ENCODE measurements around the gene ECSCR. TPM values are rescaled to one million over a fixed set of nuclear protein-coding genes. Genes with fewer than 3 reads are reported as not detected.

The ECSCR gene
- total RNA-seq, 1 donor from 2014 or later: not detected

DNA sequence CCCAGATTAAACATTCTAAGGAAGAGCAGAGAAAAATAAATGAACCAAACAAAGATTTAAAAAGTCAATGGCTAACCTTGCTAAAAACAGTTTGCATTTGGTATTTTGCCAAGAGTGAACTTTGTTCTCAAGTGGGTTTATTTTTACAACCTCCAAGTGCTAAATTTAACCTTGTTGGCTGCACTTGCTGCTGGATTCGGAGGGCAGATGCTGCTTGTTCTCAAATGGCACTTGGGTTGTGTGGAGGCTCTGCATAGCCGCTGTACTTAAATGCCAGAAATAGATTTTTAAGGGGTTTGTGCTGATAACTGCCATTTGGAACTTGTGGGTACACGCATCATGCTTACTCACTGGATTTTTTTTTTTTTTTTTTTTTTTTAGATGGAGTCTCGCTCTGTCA is 45.3 kb downstream of the ECSCR start:
- DNase-seq (ENCODE audit: extremely low spot score, unreplicated experiment): no peak
- TF ChIP-seq, protein P1, sequence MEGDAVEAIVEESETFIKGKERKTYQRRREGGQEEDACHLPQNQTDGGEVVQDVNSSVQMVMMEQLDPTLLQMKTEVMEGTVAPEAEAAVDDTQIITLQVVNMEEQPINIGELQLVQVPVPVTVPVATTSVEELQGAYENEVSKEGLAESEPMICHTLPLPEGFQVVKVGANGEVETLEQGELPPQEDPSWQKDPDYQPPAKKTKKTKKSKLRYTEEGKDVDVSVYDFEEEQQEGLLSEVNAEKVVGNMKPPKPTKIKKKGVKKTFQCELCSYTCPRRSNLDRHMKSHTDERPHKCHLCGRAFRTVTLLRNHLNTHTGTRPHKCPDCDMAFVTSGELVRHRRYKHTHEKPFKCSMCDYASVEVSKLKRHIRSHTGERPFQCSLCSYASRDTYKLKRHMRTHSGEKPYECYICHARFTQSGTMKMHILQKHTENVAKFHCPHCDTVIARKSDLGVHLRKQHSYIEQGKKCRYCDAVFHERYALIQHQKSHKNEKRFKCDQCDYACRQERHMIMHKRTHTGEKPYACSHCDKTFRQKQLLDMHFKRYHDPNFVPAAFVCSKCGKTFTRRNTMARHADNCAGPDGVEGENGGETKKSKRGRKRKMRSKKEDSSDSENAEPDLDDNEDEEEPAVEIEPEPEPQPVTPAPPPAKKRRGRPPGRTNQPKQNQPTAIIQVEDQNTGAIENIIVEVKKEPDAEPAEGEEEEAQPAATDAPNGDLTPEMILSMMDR (IDR thresholded peaks at IDR 0.05): no peak
- Mint-ChIP-seq H3K4me3 (ENCODE audit: unreplicated experiment) (no peak overlapping the region), H3K27me3 (ENCODE audit: unreplicated experiment) (no peaks in the 10 kb centered on the region), H3K36me3 (ENCODE audit: unreplicated experiment) (peaks cover 38% of the 10 kb centered on the region), H3K27ac (ENCODE audit: unreplicated experiment) (no peak overlapping the region), H3K9me3 (ENCODE audit: unreplicated experiment) (no peaks in the 10 kb centered on the region), H3K4me1 (ENCODE audit: unreplicated experiment) (peaks cover 8% of the 10 kb centered on the region)

DNA sequence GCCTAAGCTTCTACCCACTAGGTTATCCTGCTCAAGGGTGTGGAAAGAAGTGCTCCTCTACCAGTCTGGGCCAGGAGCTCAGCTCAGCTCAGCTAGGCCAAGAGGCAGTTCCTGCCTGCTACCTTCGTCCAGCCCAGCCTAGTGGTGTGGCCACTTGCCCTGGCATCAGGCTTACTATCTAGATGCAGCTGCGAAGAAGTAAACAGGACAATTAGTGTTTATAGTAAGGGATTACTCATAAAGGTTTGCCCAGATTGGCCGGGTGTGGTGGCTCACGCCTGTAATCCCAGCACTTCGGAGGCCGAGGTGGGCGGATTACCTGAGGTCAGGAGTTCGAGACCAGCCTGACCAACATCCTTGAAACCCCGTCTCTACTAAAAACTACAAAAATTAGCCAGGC is 45.9 kb downstream of the ECSCR start:
- H3K36me3 Mint-ChIP-seq (ENCODE audit: unreplicated experiment): peaks cover 41% of the 10 kb centered on the region
- H3K4me3 Mint-ChIP-seq (ENCODE audit: unreplicated experiment): no peak overlapping the region

GRCh38 chr5:139415869-139416268 is 46.7 kb downstream of the ECSCR start:
- peaks cover 39% of the 10 kb centered on the region for H3K36me3 Mint-ChIP-seq (ENCODE audit: unreplicated experiment)
- H3K27me3 Mint-ChIP-seq (ENCODE audit: unreplicated experiment): no peaks in the 10 kb centered on the region
- no peak overlapping the region for H3K4me3 Mint-ChIP-seq (ENCODE audit: unreplicated experiment)
- no peaks in the 10 kb centered on the region for H3K9me3 Mint-ChIP-seq (ENCODE audit: unreplicated experiment)
- H3K27ac Mint-ChIP-seq (ENCODE audit: unreplicated experiment): no peak overlapping the region
- TF ChIP-seq, protein P1 (IDR thresholded peaks at IDR 0.05): no peak
- peaks cover 8% of the 10 kb centered on the region for H3K4me1 Mint-ChIP-seq (ENCODE audit: unreplicated experiment)
- DNase-seq (ENCODE audit: extremely low spot score, unreplicated experiment): no peak

More for the DNA sequence above, 45.9 kb downstream of the ECSCR start:
- Mint-ChIP-seq H3K9me3 (ENCODE audit: unreplicated experiment) (no peaks in the 10 kb centered on the region), H3K27me3 (ENCODE audit: unreplicated experiment) (no peaks in the 10 kb centered on the region), H3K4me1 (ENCODE audit: unreplicated experiment) (peaks cover 8% of the 10 kb centered on the region), H3K27ac (ENCODE audit: unreplicated experiment) (no peak overlapping the region)
- TF ChIP-seq, protein P1 (IDR thresholded peaks at IDR 0.05): no peak
- no peak for DNase-seq (ENCODE audit: extremely low spot score, unreplicated experiment)

GRCh38 chr5:139415221-139415861 is 47.2 kb downstream of the ECSCR start:
- TF ChIP-seq, protein P1 (IDR thresholded peaks at IDR 0.05): no peak
- Mint-ChIP-seq H3K36me3 (ENCODE audit: unreplicated experiment) (peaks cover 34% of the 10 kb centered on the region), H3K27me3 (ENCODE audit: unreplicated experiment) (no peaks in the 10 kb centered on the region), H3K4me1 (ENCODE audit: unreplicated experiment) (peaks cover 8% of the 10 kb centered on the region), H3K27ac (ENCODE audit: unreplicated experiment) (no peak overlapping the region), H3K9me3 (ENCODE audit: unreplicated experiment) (no peaks in the 10 kb centered on the region), H3K4me3 (ENCODE audit: unreplicated experiment) (no peak overlapping the region)
- DNase-seq (ENCODE audit: extremely low spot score, unreplicated experiment): no peak

- Mint-ChIP-seq H3K9me3 (ENCODE audit: unreplicated experiment) (no peaks in the 10 kb centered on the region), H3K4me1 (ENCODE audit: unreplicated experiment) (peaks cover 8% of the 10 kb centered on the region), H3K27ac (ENCODE audit: unreplicated experiment) (no peak overlapping the region), H3K4me3 (ENCODE audit: unreplicated experiment) (no peak overlapping the region), H3K36me3 (ENCODE audit: unreplicated experiment) (peaks cover 29% of the 10 kb centered on the region), H3K27me3 (ENCODE audit: unreplicated experiment) (no peaks in the 10 kb centered on the region)
- DNase-seq (ENCODE audit: extremely low spot score, unreplicated experiment): no peak
- TF ChIP-seq, protein P1 (IDR thresholded peaks at IDR 0.05): no peak
These were observed 47.9 kb downstream of the ECSCR start for GRCh38 chr5:139414581-139415130.

All from osteocyte (in vitro differentiated cells).